Transverse colon (tissue), 4 donors: Measurements from ENCODE around the gene PNPLA1. TPM values are rescaled to one million over a fixed set of nuclear protein-coding genes. Genes with fewer than 3 reads are reported as not detected.

ENCODE experiments used
- DNase-seq: peaks from one replicate; pipeline ENCODE4 v3.0.0-alpha.2; 2019
- H3K27ac ChIP-seq, 4 donors: fragments of 200-600 bp; sonication (generic); 2 replicates each; pipeline ENCODE4 v1.5.1; 2016 to 2018; ENCODE audit warnings: inconsistent platforms in 4 of 4
- H3K27me3 ChIP-seq: fragments of 200-600 bp; sonication (generic); 2 replicates; pipeline ENCODE4 v1.5.1; 2017; ENCODE audit warnings: inconsistent platforms
- H3K36me3 ChIP-seq, 4 donors: fragments of 200-600 bp; sonication (generic); 2 replicates each; pipeline ENCODE4 v1.5.1; 2017 to 2019; ENCODE audit warnings: inconsistent platforms in 4 of 4
- H3K4me1 ChIP-seq, 4 donors: fragments of 200-600 bp; sonication (generic); 2 replicates each; pipeline ENCODE4 v1.5.1; 2017 to 2020; ENCODE audit warnings: inconsistent platforms in 4 of 4
- H3K4me3 ChIP-seq, 4 donors: fragments of 200-600 bp; sonication (generic); 1 replicate in 1 of 4; 2 replicates in 3 of 4; pipeline versions ENCODE4 v1.5.1 to v1.6.1; 2017 to 2019; ENCODE audit warnings: inconsistent platforms in 4 of 4
- H3K9me3 ChIP-seq, 2 donors: fragments of 200-600 bp; sonication (generic); 2 replicates each; pipeline ENCODE4 v1.5.1; 2017 to 2019; ENCODE audit warnings: inconsistent platforms in 2 of 2
- CTCF ChIP-seq, 5 experiments: fragments of 200-600 bp in 3 of 5; fragments of 450-650 bp in 2 of 5; sonication (generic) in 3 of 5; IDR thresholded peaks; 1 replicate in 2 of 5; 2 replicates in 3 of 5; pipeline ENCODE4 v1.5.1; 2016 to 2017; ENCODE audit warnings: antibody characterized with exemption in 5 of 5, inconsistent platforms in 3 of 5, mild to moderate bottlenecking in 2 of 5, moderate library complexity in 1 of 5
- EP300 ChIP-seq: sonication (generic); formaldehyde crosslinking; IDR thresholded peaks from one replicate; pipeline ENCODE4 v1.6.1; 2017; ENCODE audit warnings: antibody characterized with exemption, low read depth
- POLR2A ChIP-seq: fragments of 450-650 bp; IDR thresholded peaks from one replicate; pipeline ENCODE4 v1.6.1; 2016; ENCODE audit warnings: antibody characterized with exemption, mild to moderate bottlenecking, moderate library complexity
- POLR2AphosphoS5 ChIP-seq, 3 donors: sonication (generic); formaldehyde crosslinking; IDR thresholded peaks; one replicate each; pipeline ENCODE4 v1.6.1; 2016; ENCODE audit warnings: antibody characterized with exemption in 3 of 3
- WGBS, 2 donors: methylation state at CpG; one replicate each; pipeline ENCODE4 v1.1.5; 2018; ENCODE audit warnings: low coverage in 1 of 2; 5-methylcytosine and 5-hydroxymethylcytosine counted together
- in situ Hi-C, 4 donors: fragments of 200-750 bp; cut with MboI; loops; one replicate each; pipeline versions ENCODE4 v1.15.0 to v1.15.1; 2017; ENCODE audit warnings: low sequenced_read_pairs in 3 of 4, low pct_ligation_motif_present in 1 of 4, low pct_unique_long_range_greater_than_20kb in 1 of 4
- intact Hi-C: fragments of 100-400 bp; cut with DNase I; formaldehyde crosslinking; loops from one replicate; pipeline ENCODE4 v1.15.1; 2023; ENCODE audit warnings: low total_unique reads
- total RNA-seq, 4 donors: library from RNA; depleted of rRNA; stranded (reverse); fragments of >200 nt; gene quantifications; one replicate each; pipeline ENCODE4 v1.1.0, GENCODE V29; 2016

Gene PNPLA1
- total RNA-seq, 4 donors from 2014 or later = 0.79 to 1.1 TPM; not detected in 2

- Histone ChIP-seq H3K9me3 (peaks cover 0 to 9% of the 10 kb centered on the region in 2 donors), H3K27ac (no peak overlapping the region), H3K4me1 (peaks cover 0 to 3% (median 0%) of the 10 kb centered on the region in 4 donors), H3K36me3 (no peaks in the 10 kb centered on the region), H3K27me3 (no peaks in the 10 kb centered on the region), H3K4me3 (no peak overlapping the region)
- intact Hi-C loops = no loop called here
- 68 to 74% methylated on average over 5 to 9 of the region's 9 CpGs for WGBS, 2 donors
- TF ChIP-seq CTCF (IDR thresholded peaks at IDR 0.05) (no peak), EP300 (no peak), POLR2A (no peak), POLR2AphosphoS5 (IDR thresholded peaks at IDR 0.05) (no peak)
- in situ Hi-C loops = no loop called here
- no peak for DNase-seq
These were observed 6.4 kb upstream of the PNPLA1 start for GRCh38 chr6:36263390-36264000.

- WGBS, 2 donors = 70% methylated on average over 1 of the region's 1 CpG; no CpG with 5 or more reads in 1 of the 2 donors
- in situ Hi-C loops (no loop called here), intact Hi-C loops (no loop called here)
- no peak overlapping the region for H3K27ac ChIP-seq
- no peak for DNase-seq
- H3K4me1 ChIP-seq = peaks cover 0 to 6% (median 0%) of the 10 kb centered on the region in 4 donors
- peaks cover 0 to 9% of the 10 kb centered on the region in 2 donors for H3K9me3 ChIP-seq
- no peak overlapping the region for H3K4me3 ChIP-seq
- H3K36me3 ChIP-seq = no peaks in the 10 kb centered on the region
- H3K27me3 ChIP-seq = peaks cover 10% of the 10 kb centered on the region
- TF ChIP-seq EP300 = no peak
- TF ChIP-seq POLR2AphosphoS5 (IDR thresholded peaks at IDR 0.05) = no peak
- TF ChIP-seq POLR2A = no peak
- TF ChIP-seq CTCF (IDR thresholded peaks at IDR 0.05) = no peak
These were observed 4.1 kb upstream of the PNPLA1 start for GRCh38 chr6:36265744-36266143.

- TF ChIP-seq POLR2A (no peak), EP300 (no peak), POLR2AphosphoS5 (IDR thresholded peaks at IDR 0.05) (no peak), CTCF (IDR thresholded peaks at IDR 0.05) (no peak)
- intact Hi-C loops = no loop called here
- H3K4me1 ChIP-seq = peaks cover 0 to 6% (median 0%) of the 10 kb centered on the region in 4 donors
- H3K9me3 ChIP-seq = peaks cover 0 to 9% of the 10 kb centered on the region in 2 donors
- no peaks in the 10 kb centered on the region for H3K36me3 ChIP-seq
- H3K27me3 ChIP-seq = peaks cover 14% of the 10 kb centered on the region
- no peak overlapping the region for H3K27ac ChIP-seq
- no peak for DNase-seq
- H3K4me3 ChIP-seq = no peak overlapping the region
- in situ Hi-C loops = no loop called here
- 80 to 92% methylated on average over 1 to 13 of the region's 13 CpGs for WGBS, 2 donors
These were observed 2.8 kb upstream of the PNPLA1 start for GRCh38 chr6:36266913-36267644.

GRCh38 chr6:36267731-36268477 is 2.0 kb upstream of the PNPLA1 start:
- Histone ChIP-seq H3K27ac (no peak overlapping the region), H3K9me3 (peaks cover 0 to 9% of the 10 kb centered on the region in 2 donors), H3K4me3 (no peak overlapping the region), H3K27me3 (peaks cover 14% of the 10 kb centered on the region), H3K36me3 (no peaks in the 10 kb centered on the region), H3K4me1 (peaks cover 0 to 6% (median 0%) of the 10 kb centered on the region in 4 donors)
- intact Hi-C loops = no loop called here
- DNase-seq = no peak
- 86 to 100% methylated on average over 1 to 4 of the region's 4 CpGs for WGBS, 2 donors
- in situ Hi-C loops = no loop called here
- TF ChIP-seq CTCF (IDR thresholded peaks at IDR 0.05) = no peak
